ENCODE data around the gene MS4A4E.
"Not testable (repeated sequence)": the region's sequence is repeated elsewhere in the genome, so short reads cannot be mapped to it uniquely, and the experiment has no call there.

MS4A4E gene

GRCh38 chr11:60208146-60208895 lies 34.6 kb downstream of the MS4A4E start:
- TF ChIP-seq, protein P1, sequence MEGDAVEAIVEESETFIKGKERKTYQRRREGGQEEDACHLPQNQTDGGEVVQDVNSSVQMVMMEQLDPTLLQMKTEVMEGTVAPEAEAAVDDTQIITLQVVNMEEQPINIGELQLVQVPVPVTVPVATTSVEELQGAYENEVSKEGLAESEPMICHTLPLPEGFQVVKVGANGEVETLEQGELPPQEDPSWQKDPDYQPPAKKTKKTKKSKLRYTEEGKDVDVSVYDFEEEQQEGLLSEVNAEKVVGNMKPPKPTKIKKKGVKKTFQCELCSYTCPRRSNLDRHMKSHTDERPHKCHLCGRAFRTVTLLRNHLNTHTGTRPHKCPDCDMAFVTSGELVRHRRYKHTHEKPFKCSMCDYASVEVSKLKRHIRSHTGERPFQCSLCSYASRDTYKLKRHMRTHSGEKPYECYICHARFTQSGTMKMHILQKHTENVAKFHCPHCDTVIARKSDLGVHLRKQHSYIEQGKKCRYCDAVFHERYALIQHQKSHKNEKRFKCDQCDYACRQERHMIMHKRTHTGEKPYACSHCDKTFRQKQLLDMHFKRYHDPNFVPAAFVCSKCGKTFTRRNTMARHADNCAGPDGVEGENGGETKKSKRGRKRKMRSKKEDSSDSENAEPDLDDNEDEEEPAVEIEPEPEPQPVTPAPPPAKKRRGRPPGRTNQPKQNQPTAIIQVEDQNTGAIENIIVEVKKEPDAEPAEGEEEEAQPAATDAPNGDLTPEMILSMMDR (IDR thresholded peaks at IDR 0.05; ENCODE audit: control insufficient read depth, extremely low read depth, insufficient read depth): no peak
- no peak for DNase-seq (ENCODE audit: low read depth)
- H3K4me3 ChIP-seq (ENCODE audit: low read depth, low read length): no peak overlapping the region

DNA sequence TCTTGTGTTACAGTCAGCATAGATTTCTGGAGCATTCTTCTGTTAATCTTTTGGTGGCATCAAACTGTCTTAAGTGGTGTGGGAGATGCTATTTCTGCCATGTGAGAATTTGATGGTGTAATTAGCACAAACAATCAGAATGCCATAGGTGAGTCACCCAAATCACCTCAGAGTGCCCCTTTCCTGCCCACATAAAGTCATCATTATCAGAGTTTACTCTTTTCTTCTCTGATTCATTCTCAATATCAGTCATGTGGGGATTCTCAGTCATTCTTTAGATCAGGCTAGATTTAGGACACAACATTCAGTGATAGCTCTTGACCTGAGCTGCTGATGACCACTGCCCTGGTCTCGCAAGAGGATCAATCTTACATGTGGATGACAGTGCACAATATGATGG lies 36.3 kb downstream of the MS4A4E start:
- DNase-seq (ENCODE audit: low read depth): no peak
- TF ChIP-seq, protein P1 (IDR thresholded peaks at IDR 0.05; ENCODE audit: control insufficient read depth, extremely low read depth, insufficient read depth): no peak
- H3K4me3 ChIP-seq (ENCODE audit: low read depth, low read length): no peak overlapping the region

DNA sequence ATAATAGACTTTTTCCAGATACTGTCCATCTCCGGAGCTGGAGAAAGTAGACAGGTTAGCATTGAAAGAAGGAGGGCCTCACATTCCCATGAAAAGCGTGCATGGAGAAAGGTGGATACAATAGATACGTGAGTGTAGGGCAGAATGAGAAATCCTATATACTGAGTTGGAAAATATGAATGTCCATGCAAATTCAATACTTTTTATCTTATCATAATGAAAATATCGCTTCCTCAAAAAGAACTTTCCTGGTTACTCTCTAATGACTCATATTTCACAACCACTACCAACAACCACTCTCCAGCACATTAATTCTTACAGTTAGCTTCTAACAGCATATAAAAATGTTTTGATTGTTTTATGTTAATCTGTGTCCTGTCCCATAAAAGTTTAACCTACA lies 38.0 kb downstream of the MS4A4E start:
- TF ChIP-seq, protein P1 (IDR thresholded peaks at IDR 0.05; ENCODE audit: control insufficient read depth, extremely low read depth, insufficient read depth): no peak
- DNase-seq (ENCODE audit: low read depth): no peak
- no peak overlapping the region for H3K4me3 ChIP-seq (ENCODE audit: low read depth, low read length)

DNA sequence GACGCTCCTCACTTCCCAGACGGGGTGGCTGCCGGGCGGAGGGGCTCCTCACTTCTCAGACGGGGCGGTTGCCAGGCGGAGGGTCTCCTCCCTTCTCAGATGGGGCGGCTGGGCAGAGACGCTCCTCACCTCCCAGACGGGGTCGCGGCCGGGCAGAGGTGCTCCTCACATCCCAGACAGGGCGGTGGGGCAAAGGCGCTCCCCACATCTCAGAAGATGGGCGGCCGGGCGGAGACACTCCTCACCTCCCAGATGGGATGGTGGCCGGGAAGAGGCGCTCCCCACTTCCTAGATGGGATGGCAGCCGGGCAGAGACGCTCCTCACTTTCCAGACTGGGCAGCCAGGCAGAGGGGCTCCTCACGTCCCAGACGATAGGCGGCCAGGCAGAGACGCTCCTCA lies 41.6 kb downstream of the MS4A4E start:
- not testable (repeated sequence) for DNase-seq (ENCODE audit: low read depth); H3K4me3 ChIP-seq (ENCODE audit: low read depth, low read length)

GRCh38 chr11:60197442-60197841 lies 45.5 kb downstream of the MS4A4E start:
- no peak for DNase-seq (ENCODE audit: low read depth)
- TF ChIP-seq, protein P1 (IDR thresholded peaks at IDR 0.05; ENCODE audit: control insufficient read depth, extremely low read depth, insufficient read depth): no peak
- H3K4me3 ChIP-seq (ENCODE audit: low read depth, low read length): no peak overlapping the region

- TF ChIP-seq, protein P1 (IDR thresholded peaks at IDR 0.05; ENCODE audit: control insufficient read depth, extremely low read depth, insufficient read depth): no peak
- no peak for DNase-seq (ENCODE audit: low read depth)
- no peak overlapping the region for H3K4me3 ChIP-seq (ENCODE audit: low read depth, low read length)
These were observed 47.0 kb downstream of the MS4A4E start for GRCh38 chr11:60195923-60196368.

- no peak for DNase-seq (ENCODE audit: low read depth)
- TF ChIP-seq, protein P1 (IDR thresholded peaks at IDR 0.05; ENCODE audit: control insufficient read depth, extremely low read depth, insufficient read depth): no peak
These were observed 48.4 kb downstream of the MS4A4E start for GRCh38 chr11:60194511-60194910.

More at GRCh38 chr11:60194511-60194910, 48.4 kb downstream of the MS4A4E start:
- H3K4me3 ChIP-seq (ENCODE audit: low read depth, low read length): no peak overlapping the region
